WERI-Rb-1 (cell line): Measurements from ENCODE around the gene GAPDHS.
A peak's percentile ranks its signal among the peaks of the same experiment; 100 is the strongest.

ENCODE experiments used
- DNase-seq: peaks from one replicate; pipeline ENCODE4 v3.0.0-alpha.2; 2020
- H3K27ac ChIP-seq: fragments of 250-450 bp; sonication (Bioruptor Pico); 2 replicates; pipeline ENCODE4 v1.5.1; 2020; ENCODE audit warnings: mild to moderate bottlenecking, moderate library complexity
- H3K27me3 ChIP-seq: fragments of 250-450 bp; sonication (Bioruptor Pico); 2 replicates; pipeline ENCODE4 v1.5.1; 2021; ENCODE audit warnings: mild to moderate bottlenecking, low read depth, moderate library complexity; ENCODE audit not compliant: insufficient read depth, severe bottlenecking
- H3K36me3 ChIP-seq: fragments of 250-450 bp; sonication (Bioruptor Pico); 2 replicates; pipeline ENCODE4 v1.5.1; 2020; ENCODE audit warnings: mild to moderate bottlenecking, moderate library complexity
- H3K4me3 ChIP-seq: 2 replicates; pipeline ENCODE4 v1.5.1; 2011; ENCODE audit warnings: low read depth, mild to moderate bottlenecking, control low read depth, low read length
- H3K9me3 ChIP-seq: fragments of 250-450 bp; sonication (Bioruptor Pico); 2 replicates; pipeline ENCODE4 v1.5.1; 2021; ENCODE audit warnings: mild to moderate bottlenecking, moderate library complexity; ENCODE audit not compliant: severe bottlenecking
- TF ChIP-seq, protein P1 (sequence below): IDR thresholded peaks from 2 replicates; pipeline ENCODE4 v1.5.1; 2011; ENCODE audit warnings: low read depth, mild to moderate bottlenecking, control low read depth, inconsistent platforms, low read length

Gene GAPDHS

DNA sequence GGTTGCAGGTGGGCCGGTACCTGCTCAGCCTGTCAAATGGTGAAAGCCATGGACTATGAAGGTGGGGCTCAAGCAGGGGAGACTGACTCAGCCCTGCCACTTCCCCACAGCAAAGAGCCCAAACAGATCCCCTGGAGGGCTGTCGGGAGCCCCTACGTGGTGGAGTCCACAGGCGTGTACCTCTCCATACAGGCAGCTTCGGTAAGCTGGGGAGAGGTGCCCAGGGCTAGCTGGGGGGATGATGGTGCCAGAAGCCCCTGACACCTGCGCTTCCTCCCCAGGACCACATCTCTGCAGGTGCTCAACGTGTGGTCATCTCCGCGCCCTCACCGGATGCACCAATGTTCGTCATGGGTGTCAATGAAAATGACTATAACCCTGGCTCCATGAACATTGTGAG is 9.0 kb downstream of the GAPDHS start:
- H3K36me3 ChIP-seq = peaks cover 3% of the 10 kb centered on the region; the same call in 1 of the 2 replicates
- no peak for DNase-seq
- TF ChIP-seq, protein P1, sequence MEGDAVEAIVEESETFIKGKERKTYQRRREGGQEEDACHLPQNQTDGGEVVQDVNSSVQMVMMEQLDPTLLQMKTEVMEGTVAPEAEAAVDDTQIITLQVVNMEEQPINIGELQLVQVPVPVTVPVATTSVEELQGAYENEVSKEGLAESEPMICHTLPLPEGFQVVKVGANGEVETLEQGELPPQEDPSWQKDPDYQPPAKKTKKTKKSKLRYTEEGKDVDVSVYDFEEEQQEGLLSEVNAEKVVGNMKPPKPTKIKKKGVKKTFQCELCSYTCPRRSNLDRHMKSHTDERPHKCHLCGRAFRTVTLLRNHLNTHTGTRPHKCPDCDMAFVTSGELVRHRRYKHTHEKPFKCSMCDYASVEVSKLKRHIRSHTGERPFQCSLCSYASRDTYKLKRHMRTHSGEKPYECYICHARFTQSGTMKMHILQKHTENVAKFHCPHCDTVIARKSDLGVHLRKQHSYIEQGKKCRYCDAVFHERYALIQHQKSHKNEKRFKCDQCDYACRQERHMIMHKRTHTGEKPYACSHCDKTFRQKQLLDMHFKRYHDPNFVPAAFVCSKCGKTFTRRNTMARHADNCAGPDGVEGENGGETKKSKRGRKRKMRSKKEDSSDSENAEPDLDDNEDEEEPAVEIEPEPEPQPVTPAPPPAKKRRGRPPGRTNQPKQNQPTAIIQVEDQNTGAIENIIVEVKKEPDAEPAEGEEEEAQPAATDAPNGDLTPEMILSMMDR = no peak
- H3K9me3 ChIP-seq = no peaks in the 10 kb centered on the region
- H3K4me3 ChIP-seq = no peak overlapping the region
- no peaks in the 10 kb centered on the region for H3K27me3 ChIP-seq
- H3K27ac ChIP-seq = no peak overlapping the region

- H3K4me3 ChIP-seq = no peak overlapping the region
- H3K27ac ChIP-seq = no peak overlapping the region
- no peaks in the 10 kb centered on the region for H3K9me3 ChIP-seq
- H3K36me3 ChIP-seq = peaks cover 6% of the 10 kb centered on the region; the same call in 1 of the 2 replicates
- DNase-seq = no peak
- TF ChIP-seq, protein P1 = no peak
- H3K27me3 ChIP-seq = no peaks in the 10 kb centered on the region
Observed at GRCh38 chr19:35543280-35544109, 10.2 kb downstream of the GAPDHS start.

GRCh38 chr19:35544110-35544802 is 11.0 kb downstream of the GAPDHS start:
- TF ChIP-seq, protein P1 = no peak
- Histone ChIP-seq H3K27ac (no peak overlapping the region), H3K36me3 (peaks cover 6% of the 10 kb centered on the region; the same call in 1 of the 2 replicates), H3K9me3 (no peaks in the 10 kb centered on the region), H3K4me3 (peak overlapping the region; percentile 88), H3K27me3 (no peaks in the 10 kb centered on the region)
- DNase-seq = no peak

- H3K4me3 ChIP-seq = peak within 1 kb of the TSS; percentile 88
- H3K27me3 ChIP-seq = no peaks in the 10 kb centered on the region
- DNase-seq = peak; percentile 91
- H3K27ac ChIP-seq = peak within 1 kb of the TSS; percentile 74
- TF ChIP-seq, protein P1 = no peak
- peaks cover 6% of the 10 kb centered on the region; the same call in 1 of the 2 replicates for H3K36me3 ChIP-seq
- no peaks in the 10 kb centered on the region for H3K9me3 ChIP-seq
Observed at GRCh38 chr19:35545001-35545854, 12.0 kb downstream of the GAPDHS start, which contains the start of gene TMEM147. Gene TMEM147 (plus strand): TSS chr19:35545626. CDS start chr19:35545740, 114 bp downstream.

GRCh38 chr19:35545855-35546381 is 12.7 kb downstream of the GAPDHS start:
- Histone ChIP-seq H3K27me3 (no peaks in the 10 kb centered on the region), H3K4me3 (peak overlapping the region; percentile 88), H3K9me3 (no peaks in the 10 kb centered on the region), H3K27ac (peak overlapping the region; percentile 74), H3K36me3 (peaks cover 6% of the 10 kb centered on the region; the same call in 1 of the 2 replicates)
- TF ChIP-seq, protein P1 = no peak
- peak; percentile 60 for DNase-seq
